Stimulated activated CD4-positive, alpha-beta T cell treated with anti-CD3 and anti-CD28 coated beads, Interleukin-4, amount 100 ng/mL, for 48 hours (primary cell): Measurements from ENCODE around the gene FSD1.
"Not testable (repeated sequence)": the region's sequence is repeated elsewhere in the genome, so short reads cannot be mapped to it uniquely, and the experiment has no call there.

Experiments used
- DNase-seq, 2 donors: peaks; one replicate each; pipeline ENCODE4 v3.0.0-alpha.2; 2020; ENCODE audit warnings: low read depth in 2 of 2

Gene FSD1

DNA sequence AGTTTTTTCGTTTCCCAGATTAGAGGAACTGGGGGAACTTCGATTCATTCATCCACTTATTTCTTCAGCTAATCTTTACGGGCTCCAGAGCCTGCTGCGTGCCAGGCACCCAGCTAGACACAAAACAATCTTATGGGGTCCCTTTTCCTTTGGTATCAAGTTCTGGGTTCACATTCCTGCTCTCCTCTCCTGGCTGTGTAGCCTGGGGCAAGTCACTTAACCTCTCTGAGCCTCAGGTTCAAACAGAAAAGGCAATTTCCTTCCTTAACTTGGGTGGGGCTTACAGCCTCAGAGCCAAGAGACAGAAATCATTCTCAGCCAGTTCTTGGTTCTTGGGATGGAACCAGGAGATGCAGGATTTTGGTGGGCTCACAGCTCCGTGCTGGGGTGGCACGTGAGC, 19.4 kb upstream of the FSD1 start:
- no peak for DNase-seq

DNA sequence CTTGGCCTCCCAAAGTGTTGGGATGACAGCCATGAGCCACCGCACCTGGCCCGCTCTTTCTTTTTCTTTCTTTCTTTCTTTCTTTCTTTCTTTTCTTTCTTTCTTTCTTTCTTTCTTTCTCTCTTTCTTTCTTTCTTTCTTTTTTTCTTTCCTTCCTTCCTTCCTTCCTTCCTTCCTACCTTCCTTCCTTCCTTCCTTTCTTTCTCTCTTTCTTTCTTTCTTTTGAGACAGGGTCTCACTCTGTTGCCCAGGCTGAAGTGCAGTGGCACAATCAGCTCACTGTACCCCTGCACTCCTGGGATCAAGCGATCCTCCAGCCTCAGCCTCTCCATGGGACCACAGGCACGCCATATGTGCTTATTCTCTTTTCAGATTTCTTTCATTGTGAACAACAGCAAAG, 18.3 kb upstream of the FSD1 start:
- not testable (repeated sequence) for DNase-seq

DNA sequence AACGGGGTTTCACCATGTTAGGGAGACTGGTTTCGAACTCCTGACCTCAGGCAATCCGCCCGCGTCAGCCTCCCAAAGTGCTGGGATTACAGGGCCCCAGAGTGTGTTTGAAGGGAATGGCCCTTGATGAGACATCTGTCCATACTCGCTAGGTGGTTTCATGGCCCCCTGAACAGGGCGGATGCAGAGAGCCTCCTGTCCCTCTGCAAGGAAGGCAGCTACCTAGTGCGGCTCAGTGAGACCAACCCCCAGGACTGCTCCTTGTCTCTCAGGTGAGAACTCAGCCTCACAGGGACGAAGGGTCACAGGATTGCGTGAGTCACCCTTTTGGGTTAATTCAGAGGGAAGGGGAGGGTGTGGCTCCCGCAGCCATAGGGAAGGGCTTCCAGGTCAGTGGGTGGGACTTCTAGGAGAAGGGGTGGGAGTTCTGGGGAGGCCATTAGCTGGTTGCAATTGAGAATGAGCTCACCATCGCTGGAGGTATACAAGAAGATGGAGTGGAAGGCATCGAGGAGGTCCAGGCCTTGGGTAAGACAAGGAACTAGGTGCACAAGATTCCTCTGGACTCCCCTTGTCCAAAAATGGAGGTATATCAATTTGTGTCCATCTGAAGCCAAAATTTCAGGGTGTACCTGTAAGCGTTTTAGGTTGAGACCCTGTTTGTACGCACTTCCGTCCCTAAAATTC, 16.2 kb upstream of the FSD1 start:
- DNase-seq: no peak

DNA sequence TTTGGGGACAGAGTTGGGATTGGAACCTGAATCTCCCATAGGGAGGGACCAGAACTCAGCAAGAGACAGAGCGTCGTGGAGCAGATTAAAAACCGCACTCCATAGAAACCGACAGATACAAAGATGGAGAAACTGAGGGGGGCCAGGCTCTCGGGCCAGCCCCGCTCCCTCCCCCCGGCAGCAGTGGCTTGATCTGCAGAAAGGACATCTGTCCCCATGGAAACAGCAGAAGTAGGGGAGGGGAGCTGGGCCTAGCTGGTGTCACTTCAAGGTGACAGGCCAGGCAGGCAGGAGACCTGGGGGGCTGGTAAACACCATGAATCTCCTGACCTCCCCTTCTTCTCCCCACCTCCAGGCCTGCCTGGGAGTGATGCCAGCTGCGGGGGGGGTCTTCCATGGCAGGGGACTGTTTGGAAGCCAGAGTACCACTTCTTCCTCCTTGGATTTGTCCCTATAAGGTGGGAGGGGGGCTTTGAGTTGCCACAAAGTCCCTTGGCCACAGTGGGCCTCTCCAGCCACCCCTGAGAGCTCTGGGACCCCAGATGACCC, 13.1 kb upstream of the FSD1 start:
- no peak for DNase-seq

DNA sequence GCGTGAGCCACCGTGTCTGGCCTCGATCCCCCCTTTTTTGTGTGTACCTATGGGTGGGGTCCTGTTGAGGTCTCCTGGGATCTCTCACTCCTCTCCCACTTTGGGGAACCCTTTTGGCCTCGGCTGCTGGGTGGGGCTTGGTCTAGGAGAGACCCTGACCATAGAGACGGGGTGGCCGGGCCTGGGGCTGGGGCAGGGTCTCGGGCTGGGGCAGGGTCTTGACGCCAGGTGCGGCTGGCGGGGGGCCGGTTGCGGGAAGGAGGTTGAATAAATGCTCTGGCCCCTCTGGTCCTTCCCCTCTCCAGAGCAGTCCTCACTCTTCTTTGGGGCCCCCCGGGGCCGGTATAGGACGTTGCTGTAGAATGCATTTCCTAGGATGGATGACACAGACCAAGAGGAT, 11.9 kb upstream of the FSD1 start:
- DNase-seq: no peak

DNA sequence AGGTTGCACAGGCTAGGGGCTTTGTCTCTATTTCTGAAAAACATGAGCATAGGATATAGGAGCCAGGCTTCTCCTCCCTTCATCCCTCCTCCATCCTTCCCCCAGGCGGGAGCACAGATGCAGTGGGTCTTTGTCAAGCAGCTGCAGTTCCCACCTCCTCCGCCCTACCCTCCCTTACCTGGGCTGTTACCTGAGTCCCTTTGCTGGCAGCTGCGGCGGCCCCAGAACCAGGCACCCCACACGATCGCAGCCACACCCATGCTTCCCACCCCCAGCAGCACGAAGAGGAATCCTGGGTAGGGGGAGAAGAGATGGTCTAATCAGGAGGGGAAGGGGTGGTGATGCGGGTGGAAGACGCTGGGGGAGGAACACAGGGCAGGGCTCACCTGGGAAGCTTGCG, 10.0 kb upstream of the FSD1 start:
- DNase-seq: no peak

DNA sequence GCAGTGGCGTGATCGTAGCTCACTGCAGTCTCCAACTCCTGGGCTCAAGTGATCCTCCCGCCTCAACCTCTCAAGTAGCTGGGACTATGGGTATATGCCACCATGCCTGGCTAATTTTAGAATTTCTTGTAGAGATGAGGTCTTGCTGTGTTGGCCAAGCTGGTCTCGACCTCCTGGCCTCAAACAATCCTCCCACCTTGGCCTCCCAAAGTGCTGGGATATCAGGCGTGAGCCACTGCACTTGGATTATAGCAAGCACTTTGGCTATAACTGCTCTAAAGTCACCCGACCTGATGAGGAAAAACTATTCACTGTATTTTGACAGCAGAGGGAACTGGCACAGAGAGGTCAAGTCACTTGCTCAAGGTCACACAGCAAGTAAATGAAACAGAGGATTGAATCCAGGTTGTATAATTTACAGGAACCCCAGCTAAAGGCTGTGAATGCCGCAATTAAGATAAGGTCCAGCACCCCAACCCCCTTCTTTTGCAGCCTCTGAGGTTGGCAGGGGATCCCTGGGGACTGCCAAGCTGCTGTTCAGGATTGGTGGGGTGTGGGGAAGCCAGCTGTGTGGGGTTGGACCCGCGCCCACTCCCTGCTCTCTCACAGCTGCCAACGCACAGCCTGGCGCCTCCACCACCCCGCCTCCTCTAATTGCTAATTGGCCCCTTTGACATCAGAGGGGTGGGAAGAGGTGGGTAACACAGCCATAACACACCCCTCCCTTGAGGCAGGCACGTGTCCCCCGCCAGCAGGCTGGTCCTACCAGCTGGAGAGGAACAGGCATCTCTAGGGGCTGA, 8.2 kb upstream of the FSD1 start:
- no peak for DNase-seq

DNA sequence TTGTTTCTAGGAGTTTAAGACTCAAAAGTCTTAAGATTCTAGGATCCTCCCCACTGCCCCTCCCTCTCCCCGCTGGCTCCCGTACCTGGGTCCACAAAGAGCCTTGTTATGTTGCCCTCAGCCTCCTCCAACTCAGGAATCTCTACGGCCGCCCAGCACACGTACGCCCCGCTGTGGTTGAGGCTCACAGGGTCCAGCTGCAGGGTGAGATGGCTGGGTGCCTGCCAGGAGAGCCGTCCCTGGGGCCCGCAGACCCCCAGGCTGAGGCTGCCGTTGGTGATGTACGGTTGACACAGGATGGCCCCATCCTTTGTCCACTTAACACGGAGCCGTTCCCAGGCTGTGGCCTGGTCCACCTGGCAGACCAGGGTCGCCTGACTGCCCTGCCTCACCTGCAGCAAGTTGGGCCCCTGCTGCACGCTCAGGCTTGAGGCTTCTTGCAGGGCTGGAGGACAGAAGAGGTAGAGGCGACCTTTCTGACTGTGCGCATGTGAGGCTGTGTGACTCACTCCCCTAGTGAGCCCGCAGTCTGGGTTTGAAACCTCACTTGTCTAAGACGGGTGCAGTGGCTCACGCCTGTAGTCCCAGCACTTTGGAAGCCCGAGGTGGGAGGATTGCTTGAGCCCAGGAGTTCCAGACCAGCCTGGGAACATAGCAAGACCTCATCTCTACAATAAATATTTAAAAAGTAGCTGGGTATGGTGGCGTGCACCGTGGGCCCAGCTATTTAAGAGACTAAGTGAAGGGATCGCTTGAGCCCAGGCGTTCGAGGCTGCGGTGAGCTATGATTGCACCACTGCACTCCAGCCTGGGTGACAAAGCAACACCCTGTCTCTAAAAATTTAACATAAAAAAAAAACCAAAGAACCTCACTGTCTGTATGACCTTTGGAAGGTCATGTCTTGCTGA, 6.2 kb upstream of the FSD1 start:
- DNase-seq: no peak

DNA sequence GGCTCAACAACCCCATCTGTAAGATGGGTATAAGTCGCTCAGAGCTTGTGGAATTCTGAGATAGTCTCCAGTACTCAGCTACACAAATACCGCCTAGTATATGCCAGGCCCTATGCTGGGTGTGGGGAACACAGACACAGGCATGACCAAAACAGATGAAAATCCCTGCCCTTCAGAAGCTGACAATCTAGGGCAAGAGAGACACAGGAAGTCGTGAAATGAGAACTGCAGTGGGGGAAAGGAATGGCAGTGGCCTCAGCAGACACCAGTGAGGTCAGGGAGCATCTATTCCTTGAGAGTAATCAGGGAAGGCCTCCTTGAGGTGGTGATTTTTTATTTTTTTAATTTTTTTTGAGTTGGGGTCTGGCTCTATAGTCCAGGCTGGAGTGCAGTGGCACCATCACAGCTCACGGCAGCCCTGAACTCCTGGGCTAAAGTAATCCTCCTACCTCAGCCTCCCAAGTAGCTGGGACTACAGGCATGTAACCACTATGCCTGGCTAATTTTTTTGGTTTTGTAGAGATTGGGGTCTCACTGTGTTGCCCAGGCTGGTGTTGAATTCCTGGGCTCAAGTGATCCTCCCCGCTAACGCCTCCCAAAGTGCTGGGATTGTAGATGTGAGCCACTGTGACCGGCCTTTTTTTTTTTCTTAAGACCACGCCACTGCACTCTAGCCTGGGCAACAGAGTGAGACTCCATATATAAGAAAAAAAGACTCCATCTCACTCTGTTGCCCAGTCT, 5.4 kb upstream of the FSD1 start:
- no peak for DNase-seq

DNA sequence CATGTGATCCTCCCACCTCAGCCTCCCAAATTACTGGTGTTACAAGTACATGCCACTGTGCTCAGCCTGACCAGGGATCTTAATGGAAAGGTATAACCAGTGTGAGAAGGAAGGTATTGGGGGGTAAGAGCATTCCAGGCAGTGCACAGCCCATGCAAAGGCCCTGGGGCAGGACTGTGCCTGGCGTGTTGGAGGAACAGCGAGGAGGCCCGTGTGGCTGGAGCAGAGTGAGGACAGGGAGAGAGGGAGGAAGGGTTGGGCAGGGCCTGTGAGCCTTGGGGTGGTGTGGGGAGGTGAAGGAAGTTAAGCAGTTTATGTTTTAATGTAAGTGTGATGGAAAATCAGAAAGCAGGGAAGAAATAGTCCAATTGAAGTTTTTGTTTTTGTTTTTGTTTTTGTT, 3.8 kb upstream of the FSD1 start:
- DNase-seq: no peak

DNA sequence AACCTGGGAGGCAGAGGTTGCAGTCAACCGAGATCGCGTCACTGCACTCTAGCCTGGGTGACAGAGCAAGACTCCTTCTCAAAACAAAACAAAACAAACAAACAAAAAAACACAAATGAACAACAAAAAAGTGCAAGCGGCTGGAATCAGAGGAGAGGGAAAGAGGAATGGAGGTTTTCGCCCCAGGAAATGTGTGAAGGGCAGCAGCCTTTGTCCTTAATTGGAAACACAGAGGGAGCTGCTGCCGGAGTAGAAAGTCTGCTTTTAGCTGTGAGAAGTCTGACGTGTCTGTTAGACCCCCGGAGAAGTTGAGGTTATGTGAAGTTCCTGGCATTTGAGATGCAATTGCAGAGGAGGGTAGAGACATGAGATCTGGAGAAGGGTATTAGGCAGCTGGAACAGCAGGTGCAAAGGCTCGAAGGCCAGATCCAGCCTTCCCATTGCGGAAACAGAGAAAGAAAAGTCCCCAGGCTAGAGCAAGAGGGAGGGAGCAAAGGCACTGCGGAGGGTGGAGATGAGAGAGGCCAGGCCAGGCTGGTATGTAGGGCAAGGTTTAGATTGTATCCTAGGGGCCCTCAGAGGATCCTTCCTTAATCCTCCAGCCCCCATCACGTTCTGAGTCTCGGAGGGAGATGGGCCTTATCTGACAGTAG, 2.7 kb upstream of the FSD1 start:
- DNase-seq: no peak

DNA sequence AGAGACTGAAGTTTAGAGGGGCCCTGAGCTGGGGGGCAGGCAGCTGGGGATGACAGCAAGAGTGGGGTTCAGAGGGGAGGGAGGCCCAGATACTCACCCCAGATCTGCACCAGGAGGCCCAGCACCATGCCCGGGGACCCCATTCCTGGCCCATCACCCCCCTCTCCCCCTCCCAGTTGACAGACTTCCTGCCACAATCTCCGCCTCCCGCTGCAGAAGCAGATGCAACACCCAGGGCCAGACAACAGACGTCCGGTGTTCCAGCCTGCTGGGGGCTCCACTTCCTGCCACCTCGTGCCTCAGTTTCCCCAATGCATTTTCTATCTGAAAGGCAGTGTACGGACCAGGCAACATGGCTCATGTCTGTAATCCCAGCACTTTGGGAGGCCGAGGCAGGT, 2.2 kb upstream of the FSD1 start, which contains the start of gene TMIGD2:
Gene TMIGD2, minus strand, starts transcription at position 147 of the 398 bp plus-strand sequence. Its CDS starts 4 bp downstream, at position 143.
- DNase-seq: no peak

DNA sequence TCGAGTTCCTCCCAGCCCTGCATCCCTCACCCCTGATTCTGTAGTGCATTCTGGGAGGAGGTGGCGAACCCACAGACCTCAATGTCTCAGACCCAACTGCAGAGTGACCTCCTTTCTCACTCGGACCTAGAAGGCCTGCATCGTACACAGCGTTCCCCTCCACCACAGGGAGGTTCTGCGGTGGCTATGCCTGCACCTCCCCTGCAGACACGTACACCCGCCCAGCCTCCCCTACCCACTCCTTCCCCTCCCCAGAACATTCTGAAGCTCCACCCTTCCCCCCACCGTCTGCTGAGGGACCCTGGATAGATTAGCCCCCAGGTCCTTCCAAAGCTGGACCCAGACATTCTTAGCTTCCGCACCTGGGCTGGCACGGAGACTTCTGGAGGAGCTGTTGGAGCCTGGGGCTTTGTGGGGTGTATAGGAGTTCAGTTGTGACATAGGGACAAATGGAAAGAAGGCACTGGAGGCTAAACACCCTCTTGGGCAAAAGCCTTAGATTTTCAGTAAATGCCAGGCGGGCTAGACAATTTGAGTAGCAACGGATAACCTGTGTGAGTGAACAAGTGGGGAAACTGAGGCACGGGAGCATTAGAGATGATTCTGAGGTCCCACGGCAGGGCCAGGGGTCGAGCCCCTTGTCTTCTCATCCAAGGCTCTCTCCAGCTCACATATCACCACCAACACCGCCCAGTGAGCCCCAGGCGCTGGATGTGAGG, 420 bp upstream of the FSD1 start:
- no peak for DNase-seq

DNA sequence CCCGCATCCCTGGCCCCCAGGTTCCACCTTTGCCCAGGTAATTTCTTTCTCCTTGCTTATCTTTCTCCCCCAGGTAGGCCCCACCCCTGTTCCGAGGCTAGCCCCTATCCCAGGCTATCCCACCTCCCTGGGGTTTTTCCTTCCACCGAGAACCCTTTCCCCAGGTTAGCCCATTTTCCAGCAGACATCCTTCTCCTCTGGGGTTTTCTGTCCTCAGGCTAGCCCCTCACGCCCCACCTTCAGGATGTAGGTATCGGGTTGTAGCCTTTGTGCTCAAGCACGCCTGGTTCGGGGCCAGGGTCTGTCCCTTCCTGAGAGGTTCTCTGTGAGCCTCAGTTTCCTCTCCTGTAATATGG, 837 bp downstream of the FSD1 start:
- no peak for DNase-seq

DNA sequence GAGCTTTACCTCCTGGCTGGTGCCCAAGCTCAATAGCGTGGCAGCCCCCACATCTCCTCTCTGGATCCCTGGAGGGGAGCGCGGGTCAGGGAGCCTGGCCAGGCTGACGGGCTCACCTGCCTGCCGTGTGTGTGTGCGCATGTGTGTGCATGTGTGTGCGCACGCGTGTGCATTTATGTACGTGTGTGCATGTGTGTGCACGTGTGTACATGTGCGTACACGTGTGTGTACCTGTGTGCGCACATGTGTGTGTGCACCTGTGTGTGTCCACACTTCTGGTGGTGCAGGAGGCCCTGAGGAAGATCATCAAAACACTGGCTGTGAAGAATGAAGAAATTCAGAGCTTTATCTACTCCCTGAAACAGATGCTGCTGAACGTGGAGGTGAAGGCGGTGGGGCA, 1.3 kb downstream of the FSD1 start:
- no peak for DNase-seq

DNA sequence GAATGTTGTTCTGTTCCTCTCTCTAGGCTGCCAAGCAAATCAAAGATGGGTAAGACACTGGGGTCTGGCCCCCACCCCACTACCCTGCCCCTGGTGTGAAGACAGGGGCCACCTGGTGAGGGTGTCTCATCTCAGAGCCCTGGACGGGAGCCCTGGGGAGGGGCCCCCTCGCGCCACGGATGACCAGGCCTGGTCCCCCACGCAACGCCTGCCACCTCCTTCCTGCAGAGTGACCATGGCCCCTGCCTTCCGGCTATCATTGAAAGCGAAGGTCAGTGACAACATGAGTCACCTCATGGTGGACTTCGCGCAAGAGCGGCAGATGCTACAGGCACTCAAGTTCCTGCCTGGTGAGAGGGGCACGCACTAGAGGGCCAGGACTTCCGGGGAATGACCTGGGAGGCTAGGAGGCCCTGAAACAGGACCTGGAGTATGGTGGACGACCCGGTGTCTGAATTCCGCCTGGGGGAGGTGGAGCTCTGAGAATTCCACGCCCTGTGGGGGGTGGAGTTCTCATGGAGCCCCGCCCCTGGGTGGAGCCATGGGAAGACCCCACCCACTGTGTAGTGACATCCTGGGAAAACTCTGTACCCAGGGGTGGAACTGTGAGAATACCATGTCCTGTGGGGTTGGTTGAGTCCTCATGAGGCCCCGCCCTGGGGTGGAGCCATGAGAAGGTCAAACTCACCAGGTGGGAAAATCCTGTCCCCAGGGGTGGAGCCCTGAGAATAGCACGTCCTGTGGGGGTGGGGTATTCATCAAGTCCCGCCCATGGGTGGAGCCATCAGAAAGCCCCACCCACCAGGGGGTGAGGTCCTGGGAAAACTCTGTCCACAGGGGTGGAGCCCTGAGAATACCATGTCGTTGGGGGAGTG, 6.1 kb downstream of the FSD1 start:
- DNase-seq: no peak

DNA sequence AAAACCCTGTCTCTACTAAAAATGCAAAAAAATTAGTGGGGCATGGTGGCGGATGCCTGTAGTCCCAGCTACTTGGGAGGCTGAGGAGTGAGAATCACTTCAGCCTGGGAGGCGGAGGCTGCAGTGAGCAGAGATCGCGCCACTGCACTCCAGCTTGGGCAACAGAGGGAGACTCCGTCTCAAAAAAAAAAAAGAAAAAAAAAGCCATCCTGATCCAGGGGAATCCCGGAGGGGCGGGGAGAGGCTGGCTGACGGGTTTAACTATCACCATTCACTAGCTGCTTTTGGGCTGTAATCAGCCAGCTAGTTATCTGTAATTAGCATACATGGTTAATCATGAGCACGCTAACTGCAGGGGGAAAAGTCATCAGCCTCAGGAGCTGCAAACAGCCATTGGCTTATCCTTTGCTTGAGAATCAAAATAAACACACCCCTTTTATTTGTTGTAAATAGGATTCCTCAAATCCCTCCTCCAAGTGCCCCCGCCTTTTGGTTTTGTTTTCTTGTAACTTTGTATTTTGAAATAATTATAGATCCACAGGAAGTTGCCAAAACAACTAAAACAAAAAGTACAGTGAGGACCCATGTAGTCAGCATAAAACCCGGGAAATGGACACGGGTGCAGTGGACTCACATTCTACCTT, 9.6 kb downstream of the FSD1 start:
- DNase-seq: no peak

DNA sequence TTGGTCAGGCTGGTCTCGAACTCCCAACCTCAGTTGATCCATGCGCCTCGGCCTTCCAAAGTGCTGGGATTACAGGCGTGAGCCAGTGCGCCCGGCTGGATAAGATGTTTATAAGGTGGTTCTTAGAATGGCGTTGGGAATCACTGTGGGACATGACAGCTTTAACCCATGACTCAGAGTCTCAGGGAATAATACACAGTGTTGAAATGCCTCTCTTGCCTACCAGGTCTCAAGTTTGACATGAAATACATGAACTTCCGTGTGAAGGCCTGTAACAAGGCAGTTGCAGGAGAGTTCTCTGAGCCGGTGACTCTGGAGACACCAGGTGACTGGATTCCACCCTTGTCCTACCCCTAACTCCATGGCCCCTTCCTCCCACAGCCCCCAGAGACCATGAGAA, 12.6 kb downstream of the FSD1 start:
- DNase-seq: no peak

DNA sequence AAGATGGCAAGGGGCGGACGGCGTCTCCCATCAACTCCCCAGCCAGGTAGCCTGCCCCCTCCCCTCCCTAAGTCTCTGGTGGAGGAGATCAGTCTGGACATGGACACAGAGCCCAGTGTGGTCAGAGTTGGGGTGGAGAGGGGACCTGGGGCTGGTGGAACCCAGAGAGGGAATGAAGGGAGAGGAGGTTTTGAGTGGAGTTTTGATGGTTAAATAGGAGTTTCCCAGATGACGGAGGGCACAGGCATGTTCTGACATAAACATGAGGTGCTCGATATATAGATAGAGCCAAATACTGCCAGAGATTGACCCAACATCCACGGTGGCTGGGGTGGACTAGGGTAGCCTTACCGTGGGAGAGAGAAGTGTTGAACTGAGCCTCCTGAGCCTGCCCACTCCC, 14.1 kb downstream of the FSD1 start:
- no peak for DNase-seq
